Muscle layer of duodenum (tissue), 2 donors: Measurements from ENCODE around the gene PICK1.
"Not testable (repeated sequence)": the region's sequence is repeated elsewhere in the genome, so short reads cannot be mapped to it uniquely, and the experiment has no call there.

Experiments used
- H3K27ac ChIP-seq: one replicate; pipeline ENCODE4 v1.7.0; 2013; ENCODE audit warnings: mild to moderate bottlenecking, low read length
- H3K27me3 ChIP-seq: one replicate; pipeline ENCODE4 v1.7.0; 2013; ENCODE audit warnings: low read depth, mild to moderate bottlenecking, control low read depth, low read length
- H3K36me3 ChIP-seq, 2 donors: one replicate each; pipeline ENCODE4 v1.7.0; 2013; ENCODE audit warnings: low read length in 2 of 2, control low read depth in 1 of 2, mild to moderate bottlenecking in 1 of 2; ENCODE audit not compliant: insufficient read depth in 2 of 2, control insufficient read depth in 1 of 2
- H3K4me1 ChIP-seq, 2 donors: one replicate each; pipeline ENCODE4 v1.7.0; 2013; ENCODE audit warnings: low read length in 2 of 2, mild to moderate bottlenecking in 2 of 2, control low read depth in 1 of 2, moderate library complexity in 1 of 2; ENCODE audit not compliant: insufficient read depth in 2 of 2, control insufficient read depth in 1 of 2
- H3K4me3 ChIP-seq, 2 donors: one replicate each; pipeline ENCODE4 v1.7.0; 2013; ENCODE audit warnings: low read length in 2 of 2, low read depth in 1 of 2, mild to moderate bottlenecking in 1 of 2
- H3K9me3 ChIP-seq, 2 donors: one replicate each; pipeline ENCODE4 v1.7.0; 2013; ENCODE audit warnings: low read length in 2 of 2, control low read depth in 1 of 2, mild to moderate bottlenecking in 1 of 2; ENCODE audit not compliant: control insufficient read depth in 1 of 2
- donor health status: healthy.

PICK1 gene

GRCh38 chr22:38108561-38109319 is 51.5 kb downstream of the PICK1 start:
- no peaks in the 10 kb centered on the region for H3K36me3 ChIP-seq
- no peaks in the 10 kb centered on the region for H3K27me3 ChIP-seq
- H3K4me3 ChIP-seq: no peak overlapping the region
- no peaks in the 10 kb centered on the region for H3K9me3 ChIP-seq
- no peak overlapping the region for H3K27ac ChIP-seq
- no peaks in the 10 kb centered on the region for H3K4me1 ChIP-seq

- Histone ChIP-seq H3K9me3 (no peaks in the 10 kb centered on the region), H3K4me3 (peak overlapping the region in 1 of 2 donors; percentile 39), H3K27ac (no peak overlapping the region), H3K36me3 (no peaks in the 10 kb centered on the region), H3K27me3 (no peaks in the 10 kb centered on the region), H3K4me1 (peaks cover 0 to 2% of the 10 kb centered on the region in 2 donors)
Observed at GRCh38 chr22:38109371-38110001, 52.3 kb downstream of the PICK1 start.

- H3K36me3 ChIP-seq: no peaks in the 10 kb centered on the region
- H3K27ac ChIP-seq: peak within 1 kb of the TSS; percentile 80
- peaks cover 0 to 5% of the 10 kb centered on the region in 2 donors for H3K4me1 ChIP-seq
- H3K9me3 ChIP-seq: no peaks in the 10 kb centered on the region
- H3K27me3 ChIP-seq: no peaks in the 10 kb centered on the region
- peak within 1 kb of the TSS in 1 of 2 donors; percentile 39 for H3K4me3 ChIP-seq
Observed at GRCh38 chr22:38110008-38110862, 53.0 kb downstream of the PICK1 start, which contains the start of gene BAIAP2L2. Gene BAIAP2L2, minus strand, starts transcription at chr22:38110684. Its CDS starts 159 bp downstream, at chr22:38110525.

- Histone ChIP-seq H3K4me1 (peaks cover 0 to 5% of the 10 kb centered on the region in 2 donors), H3K27ac (peak overlapping the region; percentile 80), H3K4me3 (no peak overlapping the region)
Observed at GRCh38 chr22:38110863-38111852, 54.0 kb downstream of the PICK1 start.

GRCh38 chr22:38111925-38112355 is 54.7 kb downstream of the PICK1 start:
- H3K9me3 ChIP-seq: no peaks in the 10 kb centered on the region
- H3K27me3 ChIP-seq: no peaks in the 10 kb centered on the region
- H3K4me3 ChIP-seq: no peak overlapping the region
- peaks cover 0 to 5% of the 10 kb centered on the region in 2 donors for H3K4me1 ChIP-seq
- H3K27ac ChIP-seq: peak overlapping the region; percentile 80
- H3K36me3 ChIP-seq: no peaks in the 10 kb centered on the region

More at GRCh38 chr22:38110863-38111852, 54.0 kb downstream of the PICK1 start:
- Histone ChIP-seq H3K27me3 (no peaks in the 10 kb centered on the region), H3K36me3 (no peaks in the 10 kb centered on the region), H3K9me3 (no peaks in the 10 kb centered on the region)

- Histone ChIP-seq H3K27me3 (no peaks in the 10 kb centered on the region), H3K9me3 (no peaks in the 10 kb centered on the region), H3K4me3 (no peak overlapping the region), H3K4me1 (peaks cover 0 to 5% of the 10 kb centered on the region in 2 donors), H3K27ac (no peak overlapping the region), H3K36me3 (no peaks in the 10 kb centered on the region)
Observed at GRCh38 chr22:38112381-38112780, 55.2 kb downstream of the PICK1 start.

- Histone ChIP-seq H3K9me3 (no peaks in the 10 kb centered on the region), H3K27ac (no peak overlapping the region), H3K36me3 (peaks cover 0 to 5% of the 10 kb centered on the region in 2 donors)
Observed at GRCh38 chr22:38114484-38115398, 57.5 kb downstream of the PICK1 start.

GRCh38 chr22:38115423-38116205 is 58.4 kb downstream of the PICK1 start:
- Histone ChIP-seq H3K4me1 (peaks cover 0 to 5% of the 10 kb centered on the region in 2 donors), H3K4me3 (no peak overlapping the region), H3K36me3 (peaks cover 0 to 5% of the 10 kb centered on the region in 2 donors), H3K27me3 (no peaks in the 10 kb centered on the region), H3K9me3 (no peaks in the 10 kb centered on the region), H3K27ac (no peak overlapping the region)

More at GRCh38 chr22:38114484-38115398, 57.5 kb downstream of the PICK1 start:
- no peaks in the 10 kb centered on the region for H3K27me3 ChIP-seq
- no peak overlapping the region for H3K4me3 ChIP-seq
- H3K4me1 ChIP-seq: peaks cover 0 to 5% of the 10 kb centered on the region in 2 donors

GRCh38 chr22:38117556-38117955 is 60.4 kb downstream of the PICK1 start:
- H3K9me3 ChIP-seq, H3K27ac ChIP-seq, H3K36me3 ChIP-seq, H3K27me3 ChIP-seq, H3K4me1 ChIP-seq, H3K4me3 ChIP-seq: not testable (repeated sequence)
